Smooth muscle cell of trachea (primary cell): Measurements from ENCODE around the gene TMEM95. TPM values are rescaled to one million over a fixed set of nuclear protein-coding genes. Genes with fewer than 3 reads are reported as not detected.

Experiments used
- total RNA-seq: library from RNA; depleted of rRNA; stranded (reverse); fragments of >200 nt; gene quantifications from 2 replicates; pipeline ENCODE4 v1.2.1, GENCODE V29; 2014

Gene TMEM95, protein sequence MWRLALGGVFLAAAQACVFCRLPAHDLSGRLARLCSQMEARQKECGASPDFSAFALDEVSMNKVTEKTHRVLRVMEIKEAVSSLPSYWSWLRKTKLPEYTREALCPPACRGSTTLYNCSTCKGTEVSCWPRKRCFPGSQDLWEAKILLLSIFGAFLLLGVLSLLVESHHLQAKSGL
- not detected in 2 replicates for total RNA-seq

DNA sequence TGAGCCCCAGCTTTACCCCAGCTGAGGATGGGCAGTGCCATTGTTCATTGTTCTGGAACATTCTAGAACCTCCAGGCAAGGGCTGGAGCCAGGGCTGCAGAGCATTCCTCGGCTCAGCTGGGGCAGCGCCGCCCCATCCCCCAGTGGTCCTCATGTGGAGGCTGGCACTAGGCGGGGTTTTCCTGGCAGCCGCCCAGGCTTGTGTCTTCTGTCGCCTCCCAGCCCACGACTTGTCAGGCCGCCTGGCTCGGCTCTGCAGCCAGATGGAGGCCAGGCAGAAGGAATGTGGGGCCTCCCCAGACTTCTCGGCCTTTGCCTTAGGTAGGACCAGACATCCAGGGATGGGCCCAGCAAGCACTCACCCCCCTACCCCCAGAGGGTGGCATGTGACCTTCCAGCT, at the start of gene TMEM95:
Gene TMEM95, plus strand, starts transcription at position 104 of the 400 bp plus-strand sequence. Its CDS starts 49 bp downstream, at position 153.

DNA sequence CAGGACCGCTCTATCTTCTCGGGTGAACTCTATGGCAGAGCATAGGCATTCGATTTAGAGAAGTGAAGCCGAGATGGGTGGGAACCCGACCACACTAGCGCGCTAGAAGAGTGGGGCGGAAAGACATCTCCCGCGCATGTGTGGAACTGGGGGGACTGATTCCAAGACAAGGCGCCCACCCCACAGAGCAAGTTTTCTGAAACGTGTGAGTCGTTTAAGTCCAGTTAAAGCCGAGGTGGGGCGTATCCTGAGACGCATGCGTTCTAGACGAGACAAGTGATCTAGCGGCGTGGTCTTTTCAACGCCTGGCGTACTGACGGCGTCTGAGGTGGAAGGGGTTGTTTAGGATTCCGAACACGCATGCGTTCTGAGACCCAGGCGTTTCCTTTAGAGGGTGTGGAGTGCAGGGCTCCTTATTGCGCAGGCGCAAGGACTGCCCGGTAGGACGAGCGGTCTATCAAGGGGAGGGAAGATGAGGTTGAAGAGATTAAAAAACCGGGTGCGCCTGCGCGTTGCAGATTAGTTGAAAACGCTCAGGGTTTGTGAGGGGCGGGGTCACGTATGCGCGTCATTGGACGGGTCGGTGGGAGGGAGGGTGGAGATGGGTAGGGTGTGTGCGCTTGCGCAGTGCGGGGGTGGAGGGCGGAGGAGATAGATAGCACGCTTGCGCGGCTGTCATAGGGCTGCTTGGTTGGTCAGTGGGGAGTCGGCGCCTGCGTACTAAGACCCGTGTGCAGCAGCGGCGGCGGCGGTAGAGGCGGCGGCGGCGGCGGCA, 47.9 kb upstream of the TMEM95 start, which contains the start of gene EIF5A:
Gene EIF5A, plus strand, starts transcription at position 718 of the 775 bp plus-strand sequence. CDS start 2,008 bp downstream, outside the sequence.

DNA sequence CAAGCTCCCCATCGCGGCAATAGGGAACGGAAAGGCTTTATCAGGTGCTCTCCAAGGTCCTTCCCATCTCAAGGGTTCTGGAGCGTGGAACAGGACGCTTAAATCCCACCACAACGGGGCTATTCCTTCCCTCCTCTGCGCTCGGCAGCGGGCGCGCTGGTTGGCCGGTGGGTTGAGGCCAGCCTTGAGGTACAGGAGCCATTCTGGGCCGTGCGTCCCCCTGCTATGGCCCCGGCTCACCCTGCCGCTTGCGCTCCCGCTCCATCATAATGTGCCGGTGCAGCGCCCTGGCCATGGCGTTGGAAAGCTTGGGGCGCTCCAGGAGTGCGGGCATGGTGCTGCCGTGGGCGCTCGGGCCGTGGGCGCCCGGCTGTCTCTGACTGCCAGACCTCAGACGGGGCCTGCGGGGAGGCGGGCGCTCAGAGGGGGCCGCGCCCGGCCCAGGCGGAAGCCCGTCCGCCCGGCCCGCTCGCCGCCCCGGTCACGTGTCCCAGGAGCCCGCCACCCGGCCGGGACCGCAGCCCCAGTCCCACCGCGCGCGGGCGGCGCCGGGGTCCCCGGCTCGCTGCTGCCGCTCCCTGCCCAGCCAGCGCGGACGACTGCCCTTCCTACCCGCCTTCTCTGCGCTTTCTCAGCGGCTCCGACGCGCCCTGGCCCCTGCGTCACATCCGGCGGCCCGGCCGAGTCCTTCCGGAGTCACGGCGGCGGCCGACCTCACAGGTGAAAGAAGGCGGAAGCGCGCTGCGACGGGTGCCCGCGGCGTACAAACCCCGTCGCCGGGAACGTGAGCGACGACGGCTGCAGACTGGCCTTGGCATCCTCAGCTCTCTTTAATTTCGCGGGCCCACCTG, 40.0 kb upstream of the TMEM95 start, which contains the start of gene GPS2:
Gene GPS2, minus strand, starts transcription at position 642 of the 851 bp plus-strand sequence. Its CDS starts 308 bp downstream, at position 334.

DNA sequence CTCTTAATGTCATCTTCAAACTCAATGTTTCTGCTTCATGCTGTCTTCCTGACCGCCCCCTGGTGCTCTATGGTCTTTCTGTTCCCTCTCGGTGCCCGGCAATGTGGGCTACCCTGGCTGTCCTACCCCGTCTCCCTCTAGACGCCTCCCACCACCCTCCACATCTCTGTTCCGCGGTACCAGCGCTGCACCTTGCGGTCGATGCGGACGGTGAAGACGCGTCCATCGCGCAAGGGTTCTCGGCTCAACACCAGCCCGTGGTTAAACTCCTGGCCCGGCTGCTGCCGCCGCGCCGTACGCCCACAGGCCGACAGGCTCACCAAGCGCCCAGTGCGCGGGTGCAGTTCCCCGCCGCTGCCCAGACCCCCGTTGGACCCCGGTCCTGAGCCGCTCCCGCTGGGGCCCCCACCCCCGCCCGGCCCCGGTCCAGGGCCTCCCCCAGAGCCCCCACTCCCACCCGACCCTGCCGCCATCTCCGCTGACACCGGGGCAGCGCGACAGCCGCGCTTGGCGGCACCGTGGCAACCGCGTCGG, 26.0 kb upstream of the TMEM95 start, which contains the start of gene NEURL4:
Gene NEURL4, minus strand, starts transcription at position 496 of the 534 bp plus-strand sequence. Its CDS starts 23 bp downstream, at position 473.

DNA sequence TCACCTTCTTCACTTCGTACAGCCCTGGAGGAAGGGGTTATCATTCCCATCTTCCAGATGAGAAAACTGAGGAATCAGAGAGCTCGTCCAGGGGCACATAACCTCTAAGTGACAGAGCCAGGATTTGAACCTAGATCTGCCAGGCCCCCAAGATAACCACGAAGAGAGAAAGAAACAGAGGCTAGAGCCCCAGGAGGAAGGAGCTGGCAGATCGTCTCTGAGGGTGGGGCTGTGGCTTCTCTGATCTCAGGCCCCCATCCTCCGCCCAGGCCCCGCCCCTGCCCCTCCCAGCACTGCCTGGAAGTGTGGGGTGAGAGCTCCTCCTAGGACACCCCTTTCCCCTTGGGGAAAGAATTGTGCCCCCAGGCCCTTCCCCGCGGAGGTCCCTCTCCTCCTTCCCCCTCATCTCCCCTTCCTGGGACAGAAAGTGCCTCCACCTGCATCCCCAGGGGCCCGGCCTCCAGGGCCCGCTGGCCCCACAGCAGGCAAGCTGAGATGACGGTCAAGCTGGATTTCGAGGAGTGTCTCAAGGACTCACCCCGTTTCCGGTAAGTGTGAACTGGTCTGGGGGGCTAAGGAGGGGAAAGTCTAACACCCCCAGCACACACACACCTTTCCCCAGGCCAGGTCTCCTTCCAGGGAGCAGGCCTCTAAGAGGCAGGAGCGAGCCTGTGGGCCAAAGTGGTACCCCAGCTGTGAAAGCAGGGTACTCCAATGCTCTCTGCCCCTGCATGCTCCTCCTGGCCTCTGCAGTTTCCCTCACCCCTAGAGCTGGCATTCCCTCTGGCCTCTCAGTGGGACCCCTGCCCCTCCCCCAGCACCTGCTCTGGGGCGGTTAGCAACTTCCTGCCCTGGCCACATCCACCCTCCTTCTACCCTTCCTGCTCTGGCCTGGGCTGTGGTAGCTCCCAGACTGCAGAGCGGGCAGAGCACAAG, 18.4 kb upstream of the TMEM95 start, which contains the start of gene ACAP1:
Gene ACAP1, plus strand, starts transcription at position 290 of the 936 bp plus-strand sequence. Its CDS starts 206 bp downstream, at position 496.

DNA sequence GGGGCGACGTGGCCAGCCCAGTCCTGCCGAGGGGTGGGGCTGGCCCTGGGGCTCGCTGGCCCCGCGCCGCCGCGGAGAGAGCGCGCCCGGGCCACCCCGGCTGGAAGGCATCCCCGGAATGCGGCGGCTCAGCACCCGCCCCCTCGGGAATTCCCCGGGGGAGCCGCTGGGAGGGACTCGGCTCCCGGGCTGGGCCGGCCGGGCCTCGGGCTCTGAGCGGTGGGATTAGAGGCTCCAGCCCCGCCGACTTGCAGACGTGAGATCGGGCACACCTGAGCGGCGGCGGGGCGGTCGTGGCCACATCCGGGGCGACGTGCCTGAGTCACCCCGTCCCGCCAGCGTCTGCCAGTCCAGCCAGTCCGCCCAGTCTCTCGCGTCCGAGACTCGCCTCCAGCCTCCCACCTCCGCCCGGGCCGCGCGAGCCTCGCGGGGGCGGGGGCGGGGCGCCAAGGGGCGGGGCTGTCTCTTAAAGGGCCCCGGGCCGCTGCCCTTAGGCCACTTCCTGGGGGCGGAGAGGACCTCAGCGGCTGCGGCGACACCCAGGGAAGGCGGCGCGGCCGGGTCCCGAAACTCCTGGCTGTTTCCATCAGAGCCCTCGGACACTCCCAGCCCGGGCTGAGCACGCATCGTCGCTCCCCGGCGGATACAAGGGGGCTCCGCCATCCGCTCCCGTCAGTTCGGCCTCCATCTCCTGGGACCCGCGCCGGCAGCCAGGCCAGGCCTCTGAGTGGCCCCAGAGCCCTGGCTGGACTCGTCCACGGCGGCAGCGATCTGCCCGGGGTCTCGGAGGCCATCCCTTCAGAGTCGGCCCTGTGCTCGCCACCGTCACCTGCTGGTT, 3.1 kb upstream of the TMEM95 start, which contains the start of gene KCTD11:
Gene KCTD11, plus strand, starts transcription at position 498 of the 838 bp plus-strand sequence.

DNA sequence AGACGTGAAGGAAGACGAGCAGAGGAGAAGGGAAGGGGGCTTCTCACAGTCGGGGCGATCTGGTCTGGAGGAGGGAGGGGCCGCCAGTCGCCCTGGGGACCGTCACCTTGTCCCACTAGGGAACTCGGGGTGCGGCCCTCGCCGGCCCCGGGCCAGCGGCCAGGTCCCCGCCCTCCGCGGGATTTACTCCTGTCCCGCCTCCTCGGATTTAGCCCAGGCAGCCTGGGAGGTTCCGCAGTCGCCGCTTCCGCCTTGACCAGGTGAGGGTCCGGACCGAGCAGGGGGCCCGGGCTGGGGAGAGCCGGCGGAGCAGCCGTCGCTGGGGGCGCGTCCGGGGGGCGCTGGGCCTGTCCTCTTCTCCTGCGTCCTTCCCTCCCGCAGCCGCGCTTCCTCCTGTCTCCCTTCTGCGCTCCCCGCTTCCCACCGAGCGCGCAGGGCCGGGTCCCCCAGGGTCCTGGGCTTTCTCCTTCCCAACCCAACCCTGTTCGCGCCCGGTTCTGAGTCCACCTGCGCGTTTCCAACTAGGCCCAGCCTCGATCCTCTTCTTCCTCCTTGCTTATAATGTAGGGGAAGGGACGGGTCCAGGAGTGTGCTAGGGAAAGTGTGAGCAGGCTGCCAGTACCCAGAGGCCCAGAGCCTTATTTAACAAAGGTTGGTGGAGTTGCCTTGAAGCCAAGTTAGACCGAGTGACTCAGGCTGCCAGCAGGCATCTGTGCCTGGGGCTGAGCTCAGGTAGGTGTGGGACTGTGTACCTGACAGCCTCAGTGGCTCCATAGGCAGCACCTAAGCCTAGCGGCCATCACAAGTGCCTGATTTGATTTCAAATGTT, 26.1 kb downstream of the TMEM95 start, which contains the start of gene TNK1:
Gene TNK1, plus strand, starts transcription at position 235 of the 829 bp plus-strand sequence. CDS start 1,838 bp downstream, outside the sequence.

DNA sequence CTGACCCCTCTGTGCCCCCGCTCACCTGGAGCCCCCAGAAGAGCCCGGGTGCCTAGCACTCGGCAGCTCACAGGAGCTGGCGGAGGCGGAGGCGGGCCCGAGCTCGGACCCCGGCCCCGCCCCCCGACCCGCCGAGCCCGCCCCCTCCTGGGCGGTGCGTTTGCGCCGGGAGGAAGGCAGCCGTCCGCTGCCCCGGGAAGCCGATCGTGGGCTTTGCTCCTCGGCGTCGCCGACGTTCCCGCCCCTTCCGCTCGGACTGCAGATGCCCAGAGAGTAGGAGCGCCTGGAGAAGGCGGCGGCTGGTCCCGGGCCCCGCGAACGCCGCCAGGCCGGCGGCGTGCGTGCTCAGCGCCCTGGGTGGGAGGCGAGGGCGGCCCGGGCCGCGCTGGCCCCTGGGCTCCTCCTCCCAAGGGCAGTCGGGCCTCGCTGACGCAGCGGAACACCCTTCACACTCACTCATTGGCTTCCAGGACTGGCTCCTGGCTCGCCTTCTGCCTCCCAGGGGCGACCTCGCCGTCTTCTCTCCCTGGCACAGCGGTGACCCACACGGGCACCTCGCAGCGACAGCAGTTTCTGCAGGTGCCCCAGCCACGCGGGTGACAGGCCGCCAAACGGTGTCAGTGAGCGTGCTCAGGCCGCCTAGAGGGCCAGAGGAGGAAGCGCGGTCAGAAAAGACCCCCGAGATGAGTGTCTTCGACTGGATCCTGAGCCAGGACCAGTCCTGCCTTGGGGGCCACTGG, 39.7 kb downstream of the TMEM95 start, which contains the start of gene PLSCR3:
Gene PLSCR3, minus strand, starts transcription at position 74 of the 740 bp plus-strand sequence. CDS start 415 bp downstream, outside the sequence.

DNA sequence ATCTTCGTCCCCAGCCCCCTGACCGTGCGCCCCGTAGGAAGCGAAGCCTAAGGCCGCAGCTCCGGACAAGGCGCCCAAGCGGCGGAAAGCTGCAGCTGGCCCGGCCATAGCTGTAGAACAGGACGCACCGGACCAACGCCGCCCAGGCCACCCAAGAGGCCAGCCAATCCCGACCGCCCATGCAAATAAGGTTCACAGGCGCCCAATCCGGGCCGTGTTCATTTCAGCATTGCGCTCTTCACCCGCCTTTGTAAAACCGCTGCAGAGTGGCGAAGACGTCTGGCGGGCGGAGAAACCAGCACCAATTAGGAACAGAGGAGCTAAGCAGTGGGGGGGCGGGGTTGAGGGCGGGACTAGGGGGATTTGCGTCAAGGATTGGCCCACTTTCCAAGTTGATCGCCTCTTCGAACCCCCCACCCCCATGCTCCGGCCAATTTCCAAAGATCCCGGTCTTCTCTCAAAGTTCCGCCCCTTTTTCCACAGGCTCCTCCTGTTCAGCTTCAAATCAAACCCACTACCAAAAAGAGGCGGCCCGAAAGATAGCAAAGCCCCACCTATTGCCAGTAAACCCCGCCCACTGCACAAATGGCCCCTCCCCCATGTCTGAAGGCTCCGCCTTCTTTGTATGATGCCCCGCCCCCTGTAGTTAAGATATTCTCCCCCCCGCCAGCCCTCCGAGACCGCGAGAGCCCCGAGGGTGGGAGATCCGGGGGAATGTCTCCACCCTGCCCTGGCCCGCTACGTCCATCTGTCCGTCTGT, 49.2 kb downstream of the TMEM95 start, which contains the start of gene TMEM256:
Gene TMEM256, minus strand, starts transcription at position 121 of the 760 bp plus-strand sequence. Its CDS starts 13 bp downstream, at position 108.

Other genes starting within 250 kb of the TMEM95 start
- gene ASGR2, start 240.3 kb upstream of the TMEM95 start, total RNA-seq = not detected in 2 replicates
- gene ASGR1, start 175.8 kb upstream of the TMEM95 start, total RNA-seq = 1.2 and 1.3 TPM in 2 replicates
- 17.6 and 27.3 TPM in 2 replicates for gene DLG4, start 135.3 kb upstream of the TMEM95 start, total RNA-seq
- gene ACADVL, start 135.2 kb upstream of the TMEM95 start, total RNA-seq = 236 and 357 TPM in 2 replicates
- gene DVL2, start 120.6 kb upstream of the TMEM95 start, total RNA-seq = 84.8 and 108 TPM in 2 replicates
- gene PHF23, start 115.7 kb upstream of the TMEM95 start, total RNA-seq = 47.3 and 68.5 TPM in 2 replicates
- gene GABARAP, start 112.7 kb upstream of the TMEM95 start, total RNA-seq = 199 and 406 TPM in 2 replicates
- 35.2 and 41.6 TPM in 2 replicates for gene CTDNEP1, start 103.4 kb upstream of the TMEM95 start, total RNA-seq
- 24.6 and 25.6 TPM in 2 replicates for gene ELP5, start 102.9 kb upstream of the TMEM95 start, total RNA-seq
- gene CLDN7, start 92.7 kb upstream of the TMEM95 start, total RNA-seq = 4.1 and 6.5 TPM in 2 replicates
- gene SLC2A4, start 73.4 kb upstream of the TMEM95 start, total RNA-seq = 0.17 and 0.44 TPM in 2 replicates
- 0.17 and 0.29 TPM in 2 replicates for gene YBX2, start 60.5 kb upstream of the TMEM95 start, total RNA-seq
- gene EIF5A, start 47.5 kb upstream of the TMEM95 start, total RNA-seq = 469 and 682 TPM in 2 replicates
- 40.1 and 47.6 TPM in 2 replicates for gene GPS2, start 39.8 kb upstream of the TMEM95 start, total RNA-seq
- 20.2 and 23.5 TPM in 2 replicates for gene NEURL4, start 25.8 kb upstream of the TMEM95 start, total RNA-seq
- 0.58 and 0.99 TPM in 2 replicates for gene ACAP1, start 18.6 kb upstream of the TMEM95 start, total RNA-seq
- gene KCTD11, start 3.0 kb upstream of the TMEM95 start, total RNA-seq = 6.1 and 13.1 TPM in 2 replicates
- gene TNK1, start 25.9 kb downstream of the TMEM95 start, total RNA-seq = 0.66 and 0.73 TPM in 2 replicates
- 38.7 and 48.1 TPM in 2 replicates for gene PLSCR3, start 39.4 kb downstream of the TMEM95 start, total RNA-seq
- gene TMEM256, start 48.9 kb downstream of the TMEM95 start, total RNA-seq = 95.8 and 132 TPM in 2 replicates
- 16.1 and 18.2 TPM in 2 replicates for gene NLGN2, start 52.7 kb downstream of the TMEM95 start, total RNA-seq
- gene SPEM1, start 65.2 kb downstream of the TMEM95 start, total RNA-seq = not detected in 2 replicates
- gene SPEM2, start 70.5 kb downstream of the TMEM95 start, total RNA-seq = not detected in 2 replicates
- gene SPEM3, start 73.7 kb downstream of the TMEM95 start, total RNA-seq = not detected in 2 replicates
- gene TMEM102, start 80.3 kb downstream of the TMEM95 start, total RNA-seq = 1.3 and 1.9 TPM in 2 replicates
- 0.58 and 2.8 TPM in 2 replicates for gene FGF11, start 84.4 kb downstream of the TMEM95 start, total RNA-seq
- 6.8 and 10.3 TPM in 2 replicates for gene CHRNB1, start 89.9 kb downstream of the TMEM95 start, total RNA-seq
- gene ZBTB4, start 124.5 kb downstream of the TMEM95 start, total RNA-seq = 27.8 and 44.8 TPM in 2 replicates
- gene SLC35G6, start 126.3 kb downstream of the TMEM95 start, total RNA-seq = not detected in 2 replicates
- gene POLR2A, start 129.2 kb downstream of the TMEM95 start, total RNA-seq = 104 and 111 TPM in 2 replicates
- 17.0 and 18.4 TPM in 2 replicates for gene TNFSF12, start 193.9 kb downstream of the TMEM95 start, total RNA-seq
- gene TNFSF13, start 203.6 kb downstream of the TMEM95 start, total RNA-seq = 2.0 and 2.2 TPM in 2 replicates
- 59.2 and 68.1 TPM in 2 replicates for gene SENP3, start 206.8 kb downstream of the TMEM95 start, total RNA-seq
- 30.4 and 79.9 TPM in 2 replicates for gene CD68, start 224.5 kb downstream of the TMEM95 start, total RNA-seq
- gene MPDU1, start 228.7 kb downstream of the TMEM95 start, total RNA-seq = 94.1 and 137 TPM in 2 replicates
- gene SOX15, start 234.9 kb downstream of the TMEM95 start, total RNA-seq = 0.66 and 0.73 TPM in 2 replicates